Activated B cell treated with CpG ODN at 0.5 μM for 24 hours (primary cell): Measurements from ENCODE around the gene CCDC12. TPM values are rescaled to one million over a fixed set of nuclear protein-coding genes. Genes with fewer than 3 reads are reported as not detected.
A peak's percentile ranks its signal among the peaks of the same experiment; 100 is the strongest.

Experiments
- ATAC-seq: fragments of 200-7000 bp; cut with Tn5 transposase; one replicate; pipeline ENCODE4 v1.10.0; 2021; ENCODE audit warnings: low read depth, mild to moderate bottlenecking, moderate library complexity
- CTCF ChIA-PET: fragments of 350-600 bp; sonication (Branson Sonifier 250); formaldehyde crosslinking; loops from one replicate; lab custom pipeline; 2021; ENCODE audit warnings: antibody characterized with exemption; lab: Charles Lee
- POLR2A ChIA-PET: fragments of 350-600 bp; sonication (Branson Sonifier 250); formaldehyde crosslinking; loops from one replicate; lab custom pipeline; 2021; ENCODE audit warnings: antibody characterized with exemption; lab: Charles Lee
- DNase-seq: peaks from one replicate; pipeline ENCODE4 v3.0.0; 2022
- H3K27ac Mint-ChIP-seq: one replicate; pipeline ENCODE4 v1.8.0; 2020; ENCODE audit warnings: mixed read lengths
- H3K27me3 Mint-ChIP-seq: one replicate; pipeline ENCODE4 v1.8.0; 2021; ENCODE audit warnings: mixed read lengths
- H3K36me3 Mint-ChIP-seq: one replicate; pipeline ENCODE4 v1.8.0; 2021; ENCODE audit warnings: low read depth, mixed read lengths
- H3K4me1 Mint-ChIP-seq: one replicate; pipeline ENCODE4 v1.8.0; 2021; ENCODE audit warnings: mixed read lengths
- H3K4me3 Mint-ChIP-seq: one replicate; pipeline ENCODE4 v1.8.0; 2020; ENCODE audit warnings: mild to moderate bottlenecking, mixed read lengths
- H3K9me3 Mint-ChIP-seq: one replicate; pipeline ENCODE4 v1.8.0; 2020; ENCODE audit warnings: mixed read lengths
- intact Hi-C: fragments of 100-400 bp; cut with micrococcal nuclease; formaldehyde crosslinking; loops from one replicate; pipeline ENCODE4 v1.15.1; 2024
- total RNA-seq: library from RNA; stranded (reverse); gene quantifications from 2 replicates; pipeline ENCODE4 v1.2.3, GENCODE V29; 2022
- TF ChIP-seq, protein P1 (sequence below): fragments of 200-600 bp; IDR thresholded peaks from one replicate; pipeline ENCODE4 v1.8.0; 2022; ENCODE audit warnings: antibody characterized with exemption, mild to moderate bottlenecking

CCDC12 gene
- total RNA-seq, 1 donor from 2014 or later = 98.4 TPM

DNA sequence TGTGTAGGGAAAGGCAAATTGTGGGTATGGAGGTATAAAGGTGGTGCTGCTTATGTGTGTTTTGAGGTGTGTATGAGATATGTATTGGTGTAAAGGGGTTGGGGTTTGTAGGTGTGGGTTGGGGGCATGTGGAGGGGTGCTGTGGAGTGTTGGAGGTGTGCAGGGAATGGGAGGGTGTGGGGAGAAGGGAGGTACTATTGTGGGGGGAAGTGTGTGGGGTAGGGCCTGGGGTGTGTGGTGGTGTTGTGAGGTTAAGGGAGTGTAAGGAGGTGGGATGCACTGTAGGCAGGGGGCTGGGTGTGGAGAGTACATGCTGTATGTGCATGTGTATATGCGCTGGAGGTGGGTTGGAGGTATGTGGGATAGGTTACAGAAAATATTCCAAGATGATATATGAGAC is 15.7 kb downstream of the CCDC12 start:
- intact Hi-C loops = no loop called here
- CTCF ChIA-PET = no interaction called here
- H3K27me3 Mint-ChIP-seq = no peaks in the 10 kb centered on the region
- no peaks in the 10 kb centered on the region for H3K9me3 Mint-ChIP-seq
- H3K27ac Mint-ChIP-seq = peak overlapping the region; percentile 20
- TF ChIP-seq, protein P1, sequence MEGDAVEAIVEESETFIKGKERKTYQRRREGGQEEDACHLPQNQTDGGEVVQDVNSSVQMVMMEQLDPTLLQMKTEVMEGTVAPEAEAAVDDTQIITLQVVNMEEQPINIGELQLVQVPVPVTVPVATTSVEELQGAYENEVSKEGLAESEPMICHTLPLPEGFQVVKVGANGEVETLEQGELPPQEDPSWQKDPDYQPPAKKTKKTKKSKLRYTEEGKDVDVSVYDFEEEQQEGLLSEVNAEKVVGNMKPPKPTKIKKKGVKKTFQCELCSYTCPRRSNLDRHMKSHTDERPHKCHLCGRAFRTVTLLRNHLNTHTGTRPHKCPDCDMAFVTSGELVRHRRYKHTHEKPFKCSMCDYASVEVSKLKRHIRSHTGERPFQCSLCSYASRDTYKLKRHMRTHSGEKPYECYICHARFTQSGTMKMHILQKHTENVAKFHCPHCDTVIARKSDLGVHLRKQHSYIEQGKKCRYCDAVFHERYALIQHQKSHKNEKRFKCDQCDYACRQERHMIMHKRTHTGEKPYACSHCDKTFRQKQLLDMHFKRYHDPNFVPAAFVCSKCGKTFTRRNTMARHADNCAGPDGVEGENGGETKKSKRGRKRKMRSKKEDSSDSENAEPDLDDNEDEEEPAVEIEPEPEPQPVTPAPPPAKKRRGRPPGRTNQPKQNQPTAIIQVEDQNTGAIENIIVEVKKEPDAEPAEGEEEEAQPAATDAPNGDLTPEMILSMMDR = no peak
- ATAC-seq (no peak), DNase-seq (no peak)
- H3K4me1 Mint-ChIP-seq = peaks cover 80% of the 10 kb centered on the region
- peaks cover 49% of the 10 kb centered on the region for H3K36me3 Mint-ChIP-seq
- POLR2A ChIA-PET = interaction anchor here (0.8 to 2.5 kb wide), 2 partner anchors 14 to 21 kb away, joined by 3 to 10 read pairs; no protein-coding TSS in a partner anchor
- H3K4me3 Mint-ChIP-seq = peak overlapping the region; percentile 33

DNA sequence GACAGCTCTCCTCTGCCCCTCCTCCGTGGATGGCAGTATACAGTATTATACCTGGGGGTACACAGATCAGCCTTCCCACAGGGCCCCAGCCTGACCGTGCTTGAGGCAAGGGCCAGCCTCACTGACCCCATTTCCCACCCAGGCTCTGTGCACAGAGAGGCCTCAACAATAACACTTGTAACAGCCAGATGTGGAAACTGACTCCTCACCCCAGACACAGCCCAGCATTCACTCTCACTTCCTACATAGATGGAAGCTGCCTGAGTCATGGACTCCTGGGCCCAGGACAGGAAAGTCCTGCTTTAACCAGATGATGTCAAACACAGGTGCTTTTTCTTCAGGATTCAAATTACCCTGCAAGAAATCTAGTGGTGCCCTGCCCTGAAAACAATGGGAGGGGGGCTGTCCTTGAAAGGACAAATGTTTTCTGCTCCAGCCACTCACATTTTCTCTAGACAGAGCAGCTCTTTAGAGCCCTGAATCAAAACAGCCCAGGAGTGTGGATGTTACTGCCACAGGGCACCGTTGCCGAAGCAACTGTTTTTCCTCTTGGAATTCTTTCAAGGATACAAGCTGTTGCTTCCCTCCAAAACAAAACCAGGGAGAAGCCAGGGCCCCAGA is 16.4 kb downstream of the CCDC12 start:
- TF ChIP-seq, protein P1 = no peak
- intact Hi-C loops = no loop called here
- peak; percentile 47 for ATAC-seq
- CTCF ChIA-PET = no interaction called here
- peak overlapping the region; percentile 57 for H3K4me3 Mint-ChIP-seq
- no peaks in the 10 kb centered on the region for H3K27me3 Mint-ChIP-seq
- H3K4me1 Mint-ChIP-seq = peaks cover 80% of the 10 kb centered on the region
- POLR2A ChIA-PET = interaction anchor here (0.8 to 2.5 kb wide), 2 partner anchors 14 to 22 kb away, joined by 3 to 10 read pairs; no protein-coding TSS in a partner anchor
- peaks cover 45% of the 10 kb centered on the region for H3K36me3 Mint-ChIP-seq
- DNase-seq = no peak
- H3K9me3 Mint-ChIP-seq = no peaks in the 10 kb centered on the region
- peak overlapping the region; percentile 69 for H3K27ac Mint-ChIP-seq

GRCh38 chr3:46959161-46959511 is 17.4 kb downstream of the CCDC12 start:
- peak overlapping the region; percentile 69 for H3K27ac Mint-ChIP-seq
- intact Hi-C loops = no loop called here
- ATAC-seq = peak; percentile 48
- ChIA-PET POLR2A (interaction anchor here (0.7 to 2.5 kb wide), 6 partner anchors 8 to 23 kb away, joined by 3 to 10 read pairs (median 4); partner anchors contain the start of gene CCDC12), CTCF (interaction anchor here (0.7 kb wide), 1 partner anchor 20 kb away, joined by 3 read pairs; the partner anchor contains the start of gene NBEAL2)
- no peak for DNase-seq
- H3K27me3 Mint-ChIP-seq = no peaks in the 10 kb centered on the region
- peaks cover 84% of the 10 kb centered on the region for H3K4me1 Mint-ChIP-seq
- TF ChIP-seq, protein P1 = no peak
- no peak overlapping the region for H3K4me3 Mint-ChIP-seq
- H3K36me3 Mint-ChIP-seq = peaks cover 43% of the 10 kb centered on the region
- H3K9me3 Mint-ChIP-seq = no peaks in the 10 kb centered on the region

GRCh38 chr3:46958467-46959160 is 17.9 kb downstream of the CCDC12 start:
- H3K4me3 Mint-ChIP-seq = no peak overlapping the region
- TF ChIP-seq, protein P1 = no peak
- H3K4me1 Mint-ChIP-seq = peaks cover 89% of the 10 kb centered on the region
- no peak for DNase-seq
- no peak for ATAC-seq
- H3K27me3 Mint-ChIP-seq = no peaks in the 10 kb centered on the region
- ChIA-PET CTCF (interaction anchor here (0.7 to 1.2 kb wide), 3 partner anchors 21 to 49 kb away, joined by 3 read pairs; partner anchors contain the start of gene NBEAL2), POLR2A (interaction anchor here (0.7 to 2.5 kb wide), 6 partner anchors 9 to 23 kb away, joined by 3 to 10 read pairs (median 4); partner anchors contain the start of gene CCDC12)
- intact Hi-C loops = no loop called here
- H3K9me3 Mint-ChIP-seq = no peaks in the 10 kb centered on the region
- H3K27ac Mint-ChIP-seq = peak overlapping the region; percentile 42
- peaks cover 43% of the 10 kb centered on the region for H3K36me3 Mint-ChIP-seq
